GF-D8 (cell line): ENCODE data around the gene IMPG1.

Experiments
- DNase-seq: peaks from one replicate; lab custom pipeline; 2025; lab: John Stamatoyannopoulos, UW

The IMPG1 gene, protein sequence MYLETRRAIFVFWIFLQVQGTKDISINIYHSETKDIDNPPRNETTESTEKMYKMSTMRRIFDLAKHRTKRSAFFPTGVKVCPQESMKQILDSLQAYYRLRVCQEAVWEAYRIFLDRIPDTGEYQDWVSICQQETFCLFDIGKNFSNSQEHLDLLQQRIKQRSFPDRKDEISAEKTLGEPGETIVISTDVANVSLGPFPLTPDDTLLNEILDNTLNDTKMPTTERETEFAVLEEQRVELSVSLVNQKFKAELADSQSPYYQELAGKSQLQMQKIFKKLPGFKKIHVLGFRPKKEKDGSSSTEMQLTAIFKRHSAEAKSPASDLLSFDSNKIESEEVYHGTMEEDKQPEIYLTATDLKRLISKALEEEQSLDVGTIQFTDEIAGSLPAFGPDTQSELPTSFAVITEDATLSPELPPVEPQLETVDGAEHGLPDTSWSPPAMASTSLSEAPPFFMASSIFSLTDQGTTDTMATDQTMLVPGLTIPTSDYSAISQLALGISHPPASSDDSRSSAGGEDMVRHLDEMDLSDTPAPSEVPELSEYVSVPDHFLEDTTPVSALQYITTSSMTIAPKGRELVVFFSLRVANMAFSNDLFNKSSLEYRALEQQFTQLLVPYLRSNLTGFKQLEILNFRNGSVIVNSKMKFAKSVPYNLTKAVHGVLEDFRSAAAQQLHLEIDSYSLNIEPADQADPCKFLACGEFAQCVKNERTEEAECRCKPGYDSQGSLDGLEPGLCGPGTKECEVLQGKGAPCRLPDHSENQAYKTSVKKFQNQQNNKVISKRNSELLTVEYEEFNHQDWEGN

DNA sequence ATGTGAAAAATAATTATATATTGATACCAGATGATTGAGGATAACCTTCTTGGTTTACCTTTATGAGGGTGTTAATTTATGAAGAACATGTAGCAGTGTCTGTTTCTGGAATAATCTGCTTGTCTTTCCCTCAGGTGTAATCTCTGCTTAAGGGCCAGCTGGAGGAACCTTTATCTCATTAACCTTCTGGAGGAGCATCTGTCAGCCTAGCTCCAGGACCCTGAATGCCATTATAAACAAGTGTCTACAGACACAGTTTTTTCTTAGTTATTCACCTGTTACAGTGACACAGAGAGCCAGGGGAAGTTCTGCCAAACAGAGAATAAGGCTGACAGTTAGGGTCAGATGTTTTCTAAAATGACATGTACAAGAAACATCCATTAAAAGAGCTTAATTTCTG, at the start of gene IMPG1:
IMPG1 (minus strand) TSS at position 101 of the 400 bp plus-strand sequence. CDS start 174 bp downstream, outside the sequence.
- DNase-seq = no peak

DNA sequence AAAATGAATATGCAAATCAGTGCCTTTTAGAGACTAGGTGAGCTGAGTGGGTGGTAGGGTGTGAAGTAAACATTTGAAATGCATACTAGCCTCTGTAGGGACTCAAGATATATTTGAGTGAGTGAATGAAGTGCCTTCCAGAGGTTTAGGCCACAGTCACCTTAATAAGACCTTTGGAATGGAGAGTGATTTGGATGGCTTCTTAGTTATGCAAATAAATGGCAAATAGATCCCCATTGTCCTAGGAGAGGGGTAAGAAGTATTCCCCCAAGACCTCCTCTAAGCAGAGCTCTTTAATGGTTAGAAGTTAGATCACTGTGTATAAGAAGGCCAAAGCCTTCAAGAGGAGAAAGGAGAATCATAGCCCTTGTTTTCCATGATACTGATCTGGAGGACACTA, 47.8 kb upstream of the IMPG1 start:
- DNase-seq = no peak

DNA sequence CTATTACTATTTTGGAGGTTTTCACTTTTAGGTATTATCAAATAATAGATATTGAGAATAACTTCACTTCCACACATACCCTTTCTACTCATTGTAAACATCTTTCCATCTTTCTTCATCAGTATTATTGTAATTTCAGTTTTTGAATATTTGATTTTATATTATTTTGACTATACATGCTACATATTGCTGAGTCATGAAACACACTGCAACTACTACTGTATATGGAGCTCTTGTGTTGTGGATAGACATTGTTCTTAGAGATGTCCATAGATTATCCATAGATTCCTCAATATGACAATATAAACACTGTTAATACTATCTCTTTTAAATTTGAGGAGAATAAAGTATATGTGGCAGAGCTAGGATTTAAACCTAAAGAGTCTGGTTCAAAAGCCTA, 819 bp upstream of the IMPG1 start:
- no peak for DNase-seq

DNA sequence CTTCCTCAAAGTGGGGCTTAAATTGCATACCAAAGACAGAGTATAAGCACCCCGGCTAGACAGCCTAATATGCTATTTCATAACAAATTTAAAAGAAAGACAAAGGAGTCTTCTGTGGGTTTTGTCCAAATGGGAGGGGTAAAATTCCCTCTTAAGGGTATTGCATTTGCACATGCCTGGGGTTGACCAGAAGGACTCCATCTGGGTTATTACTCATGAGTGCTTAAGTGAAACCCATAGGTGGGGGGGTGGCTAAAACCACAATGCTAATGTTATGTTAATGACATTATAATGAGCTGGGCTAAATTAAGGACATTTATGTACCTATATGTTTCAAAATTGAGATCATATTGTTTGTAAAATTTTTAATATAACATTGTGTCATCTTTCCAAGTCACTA, 15.0 kb downstream of the IMPG1 start:
- no peak for DNase-seq

DNA sequence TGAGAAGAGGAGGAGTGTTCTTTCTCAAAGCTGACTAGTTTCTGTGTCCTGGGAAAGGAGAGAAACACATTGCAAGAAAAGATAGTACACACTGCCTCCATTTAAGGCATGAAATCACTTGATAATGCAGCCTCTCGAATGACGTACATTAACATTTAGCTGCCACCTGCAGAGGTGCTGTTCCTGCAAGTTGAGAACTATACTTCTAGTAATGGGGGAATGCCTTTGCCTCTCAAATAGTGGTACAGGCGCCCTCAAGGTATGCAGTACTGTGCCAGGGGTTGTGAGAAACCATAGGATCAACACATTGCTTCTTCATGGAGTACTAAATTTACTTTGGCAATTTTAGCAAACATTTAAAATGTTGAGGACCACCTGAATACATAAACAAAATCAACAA, 20.1 kb downstream of the IMPG1 start:
- no peak for DNase-seq

DNA sequence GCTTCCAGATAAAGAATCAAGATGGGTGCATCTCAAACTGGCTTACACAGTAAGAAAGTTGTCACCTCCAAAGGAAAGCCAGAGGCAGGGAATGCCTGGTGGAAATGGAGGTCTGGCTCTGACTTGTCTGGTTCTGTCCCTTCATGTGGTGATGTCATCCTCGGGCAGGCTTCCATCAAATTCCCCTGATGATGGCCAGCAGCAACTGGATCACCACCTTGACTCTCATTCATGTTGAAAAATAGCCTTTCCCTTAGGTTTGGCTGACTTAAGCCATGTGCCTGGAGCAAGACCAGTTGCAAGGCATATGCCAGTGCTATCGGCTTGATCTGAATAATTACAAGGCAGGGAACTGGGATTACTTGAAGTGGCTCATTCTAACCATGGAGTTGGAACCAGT, 28.8 kb downstream of the IMPG1 start:
- no peak for DNase-seq

DNA sequence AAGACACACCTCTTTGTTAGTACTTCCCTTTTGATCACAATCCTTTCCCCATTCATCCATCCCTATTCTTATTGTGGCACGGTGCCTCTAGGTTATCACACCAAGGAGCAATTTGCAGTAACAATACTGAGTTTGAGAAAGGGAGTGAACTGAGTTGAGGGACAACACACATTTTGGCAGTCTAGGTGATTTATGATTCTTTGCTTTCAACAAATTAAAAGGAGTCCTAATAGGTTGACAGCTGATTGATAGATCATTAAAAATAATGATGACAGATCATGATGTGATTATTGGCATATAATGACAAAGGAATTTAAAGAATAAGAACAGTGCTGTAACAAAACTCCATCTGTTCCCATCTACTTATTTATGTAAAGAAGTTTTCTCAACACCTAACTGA, 36.7 kb downstream of the IMPG1 start:
- no peak for DNase-seq

DNA sequence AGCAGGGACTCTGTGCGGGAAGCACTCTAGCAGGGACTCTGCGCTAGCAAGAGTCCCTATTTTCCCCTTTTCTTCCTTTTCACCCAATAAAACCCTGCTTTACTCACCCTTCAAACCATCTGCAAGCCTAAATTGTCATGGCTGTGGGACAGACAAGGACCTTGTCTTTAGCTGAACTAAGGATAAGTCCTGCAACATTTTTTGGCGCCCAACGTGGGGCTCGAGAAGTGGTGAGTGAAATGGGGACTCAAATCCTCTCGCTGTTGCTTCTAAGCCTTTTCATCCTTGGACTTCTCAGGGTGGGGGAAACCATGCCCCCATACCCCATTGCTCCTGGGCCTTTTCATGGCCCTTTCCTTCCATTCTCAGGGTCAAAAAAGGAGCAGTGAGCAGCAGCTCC, 46.4 kb downstream of the IMPG1 start:
- DNase-seq = no peak

DNA sequence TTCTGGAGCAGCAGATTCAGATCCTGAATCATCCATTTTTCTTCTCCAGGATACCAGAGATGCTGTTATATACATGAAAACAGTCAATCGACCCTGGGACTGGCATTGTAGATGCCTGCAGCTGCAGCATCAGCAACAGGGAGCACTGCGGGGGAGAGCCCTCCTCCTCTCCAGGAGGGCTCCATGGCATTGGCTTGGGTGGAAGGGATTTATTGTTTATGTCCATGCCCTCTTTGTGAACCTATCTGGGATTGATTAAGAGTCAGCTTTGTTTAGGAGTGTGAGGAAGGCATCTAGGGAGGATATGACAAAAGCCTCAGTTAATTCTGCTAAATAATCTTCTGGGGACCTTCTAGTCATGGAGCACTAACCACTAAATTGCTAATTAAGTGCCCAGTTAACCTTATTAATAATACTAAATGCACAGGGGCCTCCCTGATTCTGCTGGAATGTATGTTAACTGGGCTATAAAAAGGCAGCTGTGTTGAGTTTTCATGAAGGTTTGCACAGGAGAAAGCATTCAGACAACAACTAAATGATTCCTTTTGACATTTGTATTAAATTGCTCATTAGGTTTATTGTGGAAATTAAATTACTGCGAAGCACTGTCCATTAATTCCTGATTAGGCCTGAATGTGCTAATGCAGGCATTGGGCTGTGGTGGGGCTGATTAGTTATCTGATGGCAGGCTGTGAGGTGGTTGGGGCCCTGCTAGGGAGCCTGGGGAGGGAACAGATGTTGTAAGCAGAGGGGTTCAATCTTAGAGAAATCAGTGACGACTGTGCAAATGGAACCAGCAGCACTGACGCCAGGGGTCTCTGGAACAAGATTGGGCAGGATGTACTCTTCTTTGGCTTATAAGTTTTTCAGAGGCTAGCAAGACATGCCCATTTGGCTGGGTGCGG, 57.6 kb downstream of the IMPG1 start:
- DNase-seq = no peak

DNA sequence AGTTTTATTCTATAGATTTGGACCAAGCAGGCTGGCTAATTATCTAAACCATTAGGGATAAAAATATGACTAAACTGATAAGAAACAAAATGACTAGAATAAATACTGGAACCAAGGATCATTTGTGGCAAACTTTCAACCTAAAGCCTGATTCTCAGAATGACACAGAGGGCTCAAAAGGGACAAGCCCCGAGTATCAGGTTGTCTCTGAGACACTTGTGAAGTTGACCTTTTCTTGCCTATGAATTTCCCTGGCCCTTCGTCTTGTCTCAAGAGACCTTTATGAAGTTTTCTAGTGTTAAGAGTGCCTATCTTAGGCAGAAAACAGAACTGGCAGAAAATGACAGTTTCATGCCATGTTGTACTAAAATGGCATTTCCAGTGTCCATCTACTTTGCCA, 68.3 kb downstream of the IMPG1 start:
- DNase-seq = no peak

DNA sequence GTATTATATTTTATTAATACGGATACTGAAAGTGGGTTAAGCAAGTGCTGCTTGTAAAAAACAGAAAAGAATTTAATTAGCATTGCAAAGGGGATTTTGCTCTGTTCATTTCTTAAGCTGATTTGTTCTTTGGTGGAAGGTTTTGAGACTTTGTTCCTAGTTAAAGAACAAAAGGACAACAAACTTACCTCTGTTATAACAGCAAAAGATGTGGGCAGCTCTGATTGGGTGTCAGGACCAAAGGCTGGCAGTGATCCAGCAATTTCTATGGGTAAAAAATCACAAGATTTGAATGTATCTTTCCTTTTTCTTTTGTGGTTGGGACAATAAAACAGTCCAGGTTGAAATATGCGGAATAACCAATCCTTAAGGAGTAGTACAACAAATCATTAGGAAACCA, 68.8 kb downstream of the IMPG1 start:
- DNase-seq = no peak

DNA sequence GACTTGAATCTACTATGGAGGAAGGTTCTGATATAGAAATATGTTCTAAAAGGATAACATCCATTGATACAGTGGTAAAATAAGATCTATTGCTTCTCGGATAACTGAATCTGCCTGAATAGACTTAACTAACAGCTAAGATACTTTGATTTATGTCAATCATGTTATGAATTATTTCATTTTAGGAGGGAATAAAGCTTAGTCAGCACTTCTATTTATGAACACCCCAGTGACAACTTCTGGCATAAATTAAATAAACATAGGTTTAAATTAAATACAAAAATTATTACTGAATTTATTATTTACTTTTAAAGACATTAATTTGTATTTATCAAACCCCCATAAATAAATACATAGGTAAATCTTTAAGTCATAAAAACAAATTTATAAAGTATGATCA, 69.3 kb downstream of the IMPG1 start:
- DNase-seq = no peak

DNA sequence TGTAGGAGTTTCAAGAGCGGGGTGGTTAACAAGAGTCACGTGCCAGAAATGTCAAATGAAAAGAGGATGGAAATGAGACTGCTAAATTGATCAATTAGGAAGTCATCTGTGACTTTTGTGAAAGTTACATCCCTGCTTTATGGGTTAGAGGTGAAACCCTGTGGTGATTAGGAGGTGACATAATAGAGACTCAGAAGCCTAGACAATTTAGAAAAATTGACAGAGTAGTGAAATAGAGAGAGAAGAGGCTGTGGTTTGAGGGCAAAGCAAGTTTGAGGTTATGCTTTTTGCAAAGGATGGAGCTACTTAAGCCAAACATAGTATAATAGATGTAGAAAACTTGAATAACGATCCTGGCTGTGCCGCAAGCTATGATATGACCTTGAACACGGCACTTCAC, 71.8 kb downstream of the IMPG1 start:
- no peak for DNase-seq

DNA sequence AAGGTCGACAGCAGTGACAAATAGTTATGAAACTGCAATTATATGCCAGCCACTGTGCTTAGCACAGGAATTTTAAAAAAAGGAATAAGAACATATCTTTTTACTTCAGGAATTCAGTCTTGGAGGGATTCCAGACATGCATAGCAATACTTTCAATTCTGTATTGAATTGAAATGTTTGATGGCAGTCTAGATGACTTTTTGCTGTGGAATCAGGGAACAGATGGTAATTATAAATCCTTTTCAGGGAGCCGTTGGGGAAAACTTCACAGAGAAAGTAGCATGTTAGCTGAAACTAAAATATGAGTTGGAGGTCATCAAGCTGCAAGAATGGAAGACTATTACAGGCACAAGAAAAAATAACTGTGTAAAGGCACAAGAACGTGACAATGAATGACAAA, 74.8 kb downstream of the IMPG1 start:
- no peak for DNase-seq

DNA sequence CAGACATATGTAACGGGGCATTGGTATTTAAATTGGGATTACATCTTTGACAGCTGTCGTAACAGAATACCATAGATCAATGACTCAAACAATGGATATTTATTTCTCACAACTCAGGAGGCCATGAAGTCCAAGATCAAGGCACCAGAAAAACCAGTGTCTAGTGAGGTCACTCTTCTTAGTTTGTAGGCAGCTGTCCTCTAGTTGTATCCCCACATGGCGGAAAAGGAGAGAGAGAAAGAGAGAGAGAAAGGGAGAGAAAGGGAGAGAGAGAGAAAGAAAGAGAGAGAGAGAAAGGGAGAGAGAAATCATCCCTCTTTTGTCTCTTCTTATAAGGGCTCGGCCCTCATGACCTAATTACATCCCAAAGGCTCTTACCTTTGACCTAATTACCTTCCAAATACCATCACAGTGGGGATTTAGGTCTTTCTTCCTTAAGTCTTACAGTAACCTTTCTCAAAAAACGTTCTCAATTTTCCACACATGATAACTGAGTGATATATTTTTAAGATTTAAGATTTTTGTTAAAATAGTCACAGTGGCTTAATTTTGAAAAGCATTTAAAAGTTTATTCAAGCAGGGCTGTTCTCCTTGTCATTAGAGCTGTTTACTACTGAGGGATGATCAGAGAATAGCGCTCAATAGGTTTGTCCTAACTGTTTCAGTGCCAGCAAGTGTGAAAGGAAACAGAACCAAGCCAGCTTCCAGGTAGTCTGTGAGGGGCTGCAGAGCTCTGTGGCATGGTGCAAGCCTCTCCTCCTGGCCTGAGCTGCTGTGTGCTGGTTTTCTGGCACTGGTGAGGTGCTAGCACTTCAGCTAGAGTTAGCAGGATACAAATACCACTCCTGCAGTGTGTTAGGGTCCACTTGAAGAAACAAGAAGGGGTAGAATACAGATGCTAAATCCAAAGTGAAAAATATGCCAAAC, 79.0 kb downstream of the IMPG1 start:
- no peak for DNase-seq

DNA sequence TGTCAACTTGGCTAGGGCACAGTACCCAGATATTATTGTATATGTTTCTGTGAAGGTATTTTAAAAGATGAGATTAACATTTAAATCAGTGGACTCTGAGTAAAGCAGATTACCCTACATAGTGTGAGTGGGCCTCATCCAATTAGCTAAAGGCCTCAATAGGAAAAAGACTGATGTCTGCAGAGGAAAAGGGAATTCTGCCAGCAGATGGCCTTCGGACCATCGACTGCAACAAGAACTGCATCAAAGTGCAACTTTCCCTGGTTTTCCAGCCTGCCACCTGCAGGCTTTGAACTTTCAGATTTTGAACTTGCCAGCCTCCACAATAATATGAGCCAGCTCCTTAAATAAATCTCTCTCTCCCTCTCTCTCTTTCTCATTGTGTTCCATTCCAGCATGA, 80.5 kb downstream of the IMPG1 start:
- no peak for DNase-seq

DNA sequence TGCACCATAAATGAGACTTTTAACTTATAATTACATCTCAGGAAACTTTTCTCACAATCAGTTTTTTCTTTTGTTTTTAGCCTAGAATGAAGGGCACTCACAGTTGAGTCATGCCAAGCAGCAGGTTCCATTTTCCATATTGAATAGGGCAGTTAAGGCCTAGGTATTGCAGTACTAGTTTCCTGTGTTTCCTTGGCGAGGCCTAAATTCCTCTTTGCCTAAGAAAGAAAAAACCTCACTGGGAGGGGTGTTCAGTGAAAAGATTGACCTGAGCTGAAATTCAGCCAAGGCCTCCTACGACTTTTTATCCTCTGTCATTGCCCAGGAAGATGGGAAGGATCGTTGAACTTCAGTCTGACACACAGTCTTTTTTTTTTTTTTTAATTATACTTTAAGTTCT, 85.5 kb downstream of the IMPG1 start:
- no peak for DNase-seq

DNA sequence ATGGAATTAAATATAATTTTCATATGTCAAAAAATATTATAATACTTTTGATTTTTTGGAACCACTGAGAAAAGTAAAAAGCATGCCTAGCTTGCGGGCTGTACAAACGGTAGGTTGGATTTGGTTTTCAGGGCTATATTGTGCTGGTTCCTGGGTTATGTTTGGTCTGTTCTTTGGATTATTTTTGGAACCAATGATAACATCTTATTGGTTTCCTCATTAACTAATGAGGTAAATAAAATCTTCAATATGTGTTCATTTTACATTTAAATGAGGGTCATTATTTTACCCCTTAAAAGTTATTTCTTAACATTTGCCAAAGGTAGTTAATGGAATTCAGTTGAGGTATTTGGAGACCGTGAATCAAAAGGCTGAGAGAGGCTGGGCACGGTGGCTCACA, 96.6 kb downstream of the IMPG1 start:
- DNase-seq = no peak

DNA sequence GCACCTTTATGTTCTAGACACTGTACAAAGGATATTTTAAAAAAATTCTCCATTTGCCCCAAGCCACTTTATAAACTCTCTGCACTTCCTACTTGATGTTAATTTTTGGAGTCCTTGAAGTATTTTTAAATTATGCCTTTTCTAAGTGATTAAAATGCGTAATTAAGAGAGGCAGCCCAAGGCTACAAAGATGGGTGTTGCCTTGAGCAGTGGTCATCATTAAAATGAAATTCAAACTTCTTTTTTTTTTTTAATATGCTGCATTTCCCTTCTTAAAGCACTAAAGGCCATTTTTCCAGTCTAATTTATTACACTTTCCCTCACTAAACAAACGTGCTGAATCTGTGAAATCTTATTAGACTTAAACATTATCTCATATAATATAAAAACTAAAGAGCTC, 102.4 kb downstream of the IMPG1 start:
- no peak for DNase-seq

DNA sequence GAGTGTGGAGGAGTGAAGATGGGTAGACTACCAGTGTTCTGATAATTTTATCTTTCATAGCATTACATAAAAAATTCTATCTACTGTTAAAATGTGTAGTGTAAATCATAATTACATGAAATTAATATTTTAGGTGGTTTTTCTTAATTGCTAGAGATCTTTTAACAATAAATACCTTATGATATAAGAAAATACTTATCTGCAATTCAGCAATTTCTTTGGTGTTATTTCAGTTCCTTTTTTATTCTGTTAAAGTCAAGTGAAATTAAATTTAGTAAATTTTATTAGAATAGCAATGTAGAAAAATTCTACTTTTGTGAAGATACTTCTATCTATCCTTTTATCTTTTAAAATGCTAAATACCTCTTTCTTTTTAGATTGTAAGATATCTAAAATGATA, 104.3 kb downstream of the IMPG1 start:
- no peak for DNase-seq

DNA sequence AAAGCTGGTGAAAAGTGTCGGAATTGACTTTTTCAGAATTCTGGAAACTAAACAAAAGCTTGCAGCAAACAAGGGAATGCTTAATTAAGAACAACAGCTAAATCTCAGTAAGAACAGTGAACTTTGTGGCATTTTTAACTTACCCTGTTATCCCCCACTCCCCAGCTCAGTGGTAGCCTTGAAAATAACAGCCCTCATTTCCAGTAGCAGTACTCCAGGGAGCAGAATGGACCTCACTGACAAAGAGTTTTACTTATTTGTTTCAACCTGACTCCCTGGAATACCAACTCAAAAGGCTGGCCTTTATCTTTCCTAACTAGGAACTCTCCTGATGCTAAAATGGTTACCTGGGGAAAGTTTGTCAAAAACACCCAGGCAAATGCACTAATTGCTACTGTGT, 108.9 kb downstream of the IMPG1 start:
- DNase-seq = no peak
